Measurements from ENCODE around the gene CPB1.

DNA sequence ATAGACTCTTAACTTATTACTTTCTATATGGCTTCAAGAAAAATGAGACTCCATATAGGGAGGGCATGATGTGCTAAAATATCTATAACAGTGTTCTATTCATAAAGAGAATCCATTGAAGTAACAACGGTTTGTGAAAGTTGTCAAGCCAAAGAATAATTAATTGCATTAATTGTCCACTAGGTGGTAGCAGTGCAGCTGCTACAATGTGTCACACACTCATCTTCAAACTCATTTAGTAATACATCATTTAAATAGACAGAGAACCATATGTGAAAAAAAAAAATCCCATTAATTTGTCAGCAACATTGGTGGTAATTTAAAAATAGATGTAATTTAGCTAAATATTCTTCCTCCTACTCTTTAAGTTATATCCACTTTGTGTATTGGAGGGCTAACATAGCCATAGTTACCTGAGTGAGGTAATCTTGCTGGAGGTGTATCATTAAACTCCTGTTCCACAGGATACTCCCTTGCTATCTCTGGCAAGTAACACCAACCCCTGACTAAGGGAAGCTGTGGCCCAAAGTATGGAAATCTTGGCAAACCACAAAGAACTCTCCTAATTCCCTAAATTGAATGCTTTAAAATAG lies 33.8 kb downstream of the CPB1 start:
- no peak for TF ChIP-seq POLR2A (IDR thresholded peaks at IDR 0.05; ENCODE audit: low read depth, low read length)
- TF ChIP-seq POLR2AphosphoS5 (IDR thresholded peaks at IDR 0.05; ENCODE audit: low read depth, low read length) = no peak
- no peak for TF ChIP-seq TAF1 (IDR thresholded peaks at IDR 0.05; ENCODE audit: low read depth, low read length)
- no peak for TF ChIP-seq SPI1 (IDR thresholded peaks at IDR 0.05; ENCODE audit: low read depth, low read length)
- no peak for TF ChIP-seq PAX5 (IDR thresholded peaks at IDR 0.05; ENCODE audit: insufficient read depth, low read length, severe bottlenecking)

Measured in GM12891 (cell line).